GM23338 (cell line): ENCODE data around the gene TMEM88. TPM values are rescaled to one million over a fixed set of nuclear protein-coding genes. Genes with fewer than 3 reads are reported as not detected.

Experiments used
- ATAC-seq: fragments of 200-7000 bp; cut with Tn5 transposase; 3 replicates; pipeline ENCODE4 v1.9.1; 2020
- DNase-seq: peaks from one replicate; pipeline ENCODE4 v3.0.0-alpha.2; 2015; ENCODE audit warnings: low spot score
- H2AFZ ChIP-seq: fragments of 200-600 bp; sonication (generic); 2 replicates; pipeline ENCODE4 v1.8.0; 2016; ENCODE audit warnings: antibody characterized with exemption, mild to moderate bottlenecking, moderate library complexity
- H3F3A ChIP-seq: fragments of 200-600 bp; sonication (generic); replicated peaks from 2 replicates; pipeline ENCODE4 v1.8.0; 2017; ENCODE audit warnings: antibody characterized with exemption, mixed run types, low read depth
- H3K27ac ChIP-seq: fragments of 200-600 bp; sonication (generic); 2 replicates; pipeline ENCODE4 v1.6.1; 2016; ENCODE audit warnings: low read depth
- H3K27me3 ChIP-seq: fragments of 200-600 bp; sonication (generic); 2 replicates; pipeline ENCODE4 v1.8.0; 2016; ENCODE audit warnings: mild to moderate bottlenecking, mixed run types, moderate library complexity; ENCODE audit not compliant: insufficient read depth
- H3K36me3 ChIP-seq: fragments of 200-600 bp; sonication (generic); 2 replicates; pipeline ENCODE4 v1.8.0; 2016; ENCODE audit warnings: mild to moderate bottlenecking; ENCODE audit not compliant: insufficient read depth
- H3K4me1 ChIP-seq: fragments of 200-600 bp; sonication (generic); 2 replicates; pipeline ENCODE4 v1.8.0; 2016; ENCODE audit warnings: mild to moderate bottlenecking, moderate library complexity; ENCODE audit not compliant: insufficient read depth
- H3K4me2 ChIP-seq: fragments of 200-600 bp; sonication (generic); 2 replicates; pipeline ENCODE4 v1.7.1; 2017; ENCODE audit warnings: mixed run types
- H3K4me3 ChIP-seq: fragments of 200-600 bp; sonication (generic); 2 replicates; pipeline ENCODE4 v1.6.1; 2016; ENCODE audit warnings: mixed run types
- H3K79me2 ChIP-seq: fragments of 200-600 bp; sonication (generic); replicated peaks from 2 replicates; pipeline ENCODE4 v1.8.0; 2017; ENCODE audit warnings: mild to moderate bottlenecking; ENCODE audit not compliant: insufficient read depth
- H3K9me2 ChIP-seq: fragments of 200-600 bp; sonication (generic); 2 replicates; pipeline ENCODE4 v1.8.0; 2017; ENCODE audit not compliant: insufficient read depth
- H4K20me1 ChIP-seq: fragments of 200-600 bp; sonication (generic); replicated peaks from 2 replicates; pipeline ENCODE4 v1.8.0; 2017; ENCODE audit warnings: mild to moderate bottlenecking; ENCODE audit not compliant: insufficient read depth
- H3K27ac Mint-ChIP-seq: 2 replicates; pipeline ENCODE4 v1.8.0; 2020; ENCODE audit warnings: inconsistent platforms, mild to moderate bottlenecking, moderate library complexity, mixed read lengths
- H3K27me3 Mint-ChIP-seq: 3 replicates; pipeline ENCODE4 v1.8.0; 2022; ENCODE audit warnings: low read depth, mild to moderate bottlenecking, moderate library complexity, mixed read lengths, inconsistent platforms; ENCODE audit not compliant: insufficient read depth, poor library complexity
- H3K36me3 Mint-ChIP-seq: 3 replicates; pipeline ENCODE4 v1.8.0; 2021; ENCODE audit warnings: low read depth, mild to moderate bottlenecking, inconsistent platforms, moderate library complexity, mixed read lengths
- H3K4me1 Mint-ChIP-seq: 3 replicates; pipeline ENCODE4 v1.8.0; 2020; ENCODE audit warnings: mild to moderate bottlenecking, inconsistent platforms, mixed read lengths
- H3K4me3 Mint-ChIP-seq: 3 replicates; pipeline ENCODE4 v1.8.0; 2021; ENCODE audit warnings: moderate library complexity, mild to moderate bottlenecking, inconsistent platforms, mixed read lengths
- H3K9me3 Mint-ChIP-seq: 3 replicates; pipeline ENCODE4 v1.8.0; 2020; ENCODE audit warnings: moderate library complexity, mild to moderate bottlenecking, inconsistent platforms, mixed read lengths
- CREB1 ChIP-seq: fragments of 250-450 bp; sonication (Bioruptor Pico); IDR thresholded peaks from 2 replicates; pipeline ENCODE4 v1.5.0; 2020; ENCODE audit warnings: low read depth, mild to moderate bottlenecking, moderate library complexity
- CTCF ChIP-seq, 2 experiments: fragments of 200-600 bp in 1 of 2; sonication (generic) in 1 of 2; conservative IDR thresholded peaks; 2 replicates each; pipeline versions ENCODE4 v1.5.1 to v1.6.1; 2016 to 2017; ENCODE audit warnings: antibody characterized with exemption in 2 of 2, low read depth in 2 of 2, mild to moderate bottlenecking in 2 of 2, moderate library complexity in 1 of 2
- ETS1 ChIP-seq: IDR thresholded peaks from 2 replicates; pipeline ENCODE4 v1.6.1; 2016; ENCODE audit warnings: antibody characterized with exemption
- EZH2phosphoT487 ChIP-seq: fragments of 200-600 bp; sonication (generic); IDR thresholded peaks from one replicate; pipeline ENCODE4 v1.8.1; 2018; ENCODE audit warnings: antibody characterized with exemption; ENCODE audit not compliant: unreplicated experiment
- JUNB ChIP-seq: IDR thresholded peaks from one replicate; pipeline ENCODE4 v1.6.1; 2016; ENCODE audit warnings: antibody characterized with exemption; ENCODE audit not compliant: unreplicated experiment
- NANOG ChIP-seq: IDR thresholded peaks from 2 replicates; pipeline ENCODE4 v1.6.1; 2016; ENCODE audit warnings: antibody characterized with exemption, borderline replicate concordance
- POLR2AphosphoS5 ChIP-seq: IDR thresholded peaks from 2 replicates; pipeline ENCODE4 v1.6.1; 2016; ENCODE audit warnings: antibody characterized with exemption, low read depth
- REST ChIP-seq: IDR thresholded peaks from one replicate; pipeline ENCODE4 v1.6.1; 2018; ENCODE audit warnings: antibody characterized with exemption; ENCODE audit not compliant: unreplicated experiment
- STAT1 ChIP-seq: IDR thresholded peaks from one replicate; pipeline ENCODE4 v1.6.1; 2016; ENCODE audit warnings: antibody characterized with exemption; ENCODE audit not compliant: unreplicated experiment
- ZNF114 ChIP-seq: fragments of 250-450 bp; sonication (Bioruptor Pico); IDR thresholded peaks from 2 replicates; pipeline ENCODE4 v1.5.0; 2020; ENCODE audit warnings: mild to moderate bottlenecking, moderate library complexity
- ZNF331 ChIP-seq: fragments of 250-450 bp; sonication (Bioruptor Pico); IDR thresholded peaks from 2 replicates; pipeline ENCODE4 v1.5.0; 2020; ENCODE audit warnings: low read depth, mild to moderate bottlenecking, moderate library complexity
- polyA plus RNA-seq: library from polyadenylated mRNA; unstranded; fragments of >200 nt; fragmentation: Nextera tagmentation; extraction: Ambion mirVana; gene quantifications from 2 replicates; pipeline ENCODE4 v1.2.1, GENCODE V29; 2016
- total RNA-seq: library from RNA; depleted of rRNA; stranded (reverse); fragments of >200 nt; shearing (Covaris generic); gene quantifications from 2 replicates; pipeline ENCODE4 v1.2.3, GENCODE V29; 2014

The TMEM88 gene
- total and polyA plus RNA-seq, 2 experiments from 2014 or later, result 0.58 to 0.97 TPM

GRCh38 chr17:7836596-7837407 is 18.1 kb upstream of the TMEM88 start:
- Histone ChIP-seq H3K36me3 (peaks cover 6% of the 10 kb centered on the region; the same call in 1 of the 2 replicates), H3K4me3 (peak overlapping the region; percentile 95), H4K20me1 (peaks cover 13% of the 10 kb centered on the region), H3K27ac (no peak overlapping the region), H3K9me2 (no peaks in the 10 kb centered on the region), H3K4me2 (peak overlapping the region; percentile 100), H2AFZ (peak overlapping the region; percentile 88), H3K27me3 (peaks cover 75% of the 10 kb centered on the region), H3F3A (peaks cover 30% of the 10 kb centered on the region), H3K79me2 (no peaks in the 10 kb centered on the region), H3K4me1 (peaks cover 27% of the 10 kb centered on the region)
- peak; percentile 90 for TF ChIP-seq CREB1 (CRISPR knock-in tag)
- peak; percentile 62; the same call in 1 of the 2 replicates for TF ChIP-seq ETS1
- no peak for TF ChIP-seq REST
- H3K36me3 Mint-ChIP-seq, result peaks cover 2% of the 10 kb centered on the region; the same call in 1 of the 3 replicates
- peak overlapping the region; percentile 80; the same call in 1 of the 2 replicates for H3K27ac Mint-ChIP-seq
- peaks cover 70% of the 10 kb centered on the region for H3K27me3 Mint-ChIP-seq
- peaks cover 42% of the 10 kb centered on the region for H3K4me1 Mint-ChIP-seq
- peak; percentile 26 for ATAC-seq
- H3K4me3 Mint-ChIP-seq, result peak overlapping the region; percentile 91
- no peaks in the 10 kb centered on the region; the same call in 1 of the 3 replicates for H3K9me3 Mint-ChIP-seq
- DNase-seq, result peak; percentile 99

- Histone ChIP-seq H2AFZ (no peak overlapping the region), H3F3A (peaks cover 30% of the 10 kb centered on the region), H3K27me3 (peaks cover 74% of the 10 kb centered on the region), H3K4me1 (peaks cover 27% of the 10 kb centered on the region), H3K79me2 (no peaks in the 10 kb centered on the region), H3K27ac (no peak overlapping the region), H3K4me2 (peak overlapping the region; percentile 78), H4K20me1 (peaks cover 13% of the 10 kb centered on the region), H3K36me3 (peaks cover 6% of the 10 kb centered on the region; the same call in 1 of the 2 replicates), H3K9me2 (no peaks in the 10 kb centered on the region), H3K4me3 (peak overlapping the region; percentile 48)
- Mint-ChIP-seq H3K9me3 (no peaks in the 10 kb centered on the region; the same call in 1 of the 3 replicates), H3K4me3 (peak overlapping the region; percentile 91), H3K36me3 (peaks cover 2% of the 10 kb centered on the region; the same call in 1 of the 3 replicates), H3K27me3 (peaks cover 70% of the 10 kb centered on the region), H3K27ac (no peak overlapping the region), H3K4me1 (peaks cover 42% of the 10 kb centered on the region)
- DNase-seq (peak; percentile 37), ATAC-seq (no peak)
- no peak for TF ChIP-seq NANOG
- TF ChIP-seq ZNF114, result no peak
- TF ChIP-seq JUNB, result no peak
- TF ChIP-seq ZNF331 (CRISPR knock-in tag), result no peak
- no peak for TF ChIP-seq POLR2AphosphoS5
- TF ChIP-seq CTCF (conservative IDR thresholded peaks at IDR 0.05; ENCODE audit: low read depth in 2 of 2), result no peak
- no peak for TF ChIP-seq STAT1
- no peak for TF ChIP-seq EZH2phosphoT487
- TF ChIP-seq CREB1 (CRISPR knock-in tag), result no peak
Observed at GRCh38 chr17:7837408-7838088, 17.3 kb upstream of the TMEM88 start.
